ENCODE measurements around the gene IL13.

DNA sequence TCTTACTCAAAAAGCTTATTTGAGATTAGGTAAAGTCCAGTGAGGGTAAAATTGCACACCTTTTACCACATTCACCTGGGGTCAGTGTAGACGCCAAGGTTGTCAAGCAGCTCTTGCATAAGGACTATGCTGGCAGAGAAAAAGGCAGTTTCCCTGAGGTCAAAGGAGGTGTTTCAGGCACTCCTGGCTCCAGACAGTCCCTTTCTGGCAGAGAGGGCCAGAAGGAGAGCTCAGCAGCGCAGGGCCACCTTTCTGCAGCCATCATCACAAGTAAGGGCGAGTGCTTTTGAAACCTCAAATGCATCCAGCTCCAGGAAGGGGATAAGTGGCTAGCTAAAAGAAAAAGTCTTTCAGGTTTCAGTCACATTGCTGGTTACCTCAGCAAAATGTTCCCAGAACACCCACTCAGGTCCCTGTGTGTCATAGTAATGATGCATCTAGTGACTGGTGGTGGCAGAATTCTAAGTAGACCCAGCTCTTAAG lies 16.7 kb upstream of the IL13 start:
- no peak for TF ChIP-seq POLR2A (IDR thresholded peaks at IDR 0.05)
- TF ChIP-seq, protein P1, sequence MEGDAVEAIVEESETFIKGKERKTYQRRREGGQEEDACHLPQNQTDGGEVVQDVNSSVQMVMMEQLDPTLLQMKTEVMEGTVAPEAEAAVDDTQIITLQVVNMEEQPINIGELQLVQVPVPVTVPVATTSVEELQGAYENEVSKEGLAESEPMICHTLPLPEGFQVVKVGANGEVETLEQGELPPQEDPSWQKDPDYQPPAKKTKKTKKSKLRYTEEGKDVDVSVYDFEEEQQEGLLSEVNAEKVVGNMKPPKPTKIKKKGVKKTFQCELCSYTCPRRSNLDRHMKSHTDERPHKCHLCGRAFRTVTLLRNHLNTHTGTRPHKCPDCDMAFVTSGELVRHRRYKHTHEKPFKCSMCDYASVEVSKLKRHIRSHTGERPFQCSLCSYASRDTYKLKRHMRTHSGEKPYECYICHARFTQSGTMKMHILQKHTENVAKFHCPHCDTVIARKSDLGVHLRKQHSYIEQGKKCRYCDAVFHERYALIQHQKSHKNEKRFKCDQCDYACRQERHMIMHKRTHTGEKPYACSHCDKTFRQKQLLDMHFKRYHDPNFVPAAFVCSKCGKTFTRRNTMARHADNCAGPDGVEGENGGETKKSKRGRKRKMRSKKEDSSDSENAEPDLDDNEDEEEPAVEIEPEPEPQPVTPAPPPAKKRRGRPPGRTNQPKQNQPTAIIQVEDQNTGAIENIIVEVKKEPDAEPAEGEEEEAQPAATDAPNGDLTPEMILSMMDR (IDR thresholded peaks at IDR 0.05) = no peak
- no peak for TF ChIP-seq POLR2AphosphoS5 (IDR thresholded peaks at IDR 0.05)
- TF ChIP-seq EP300 (IDR thresholded peaks at IDR 0.05) = no peak

Measured in sigmoid colon (tissue), 4 donors.